ENCODE results near the gene TSPAN17. TPM values are rescaled to one million over a fixed set of nuclear protein-coding genes. Genes with fewer than 3 reads are reported as not detected.

Gene TSPAN17
- total RNA-seq, 1 donor from 2014 or later: 16.9 TPM

DNA sequence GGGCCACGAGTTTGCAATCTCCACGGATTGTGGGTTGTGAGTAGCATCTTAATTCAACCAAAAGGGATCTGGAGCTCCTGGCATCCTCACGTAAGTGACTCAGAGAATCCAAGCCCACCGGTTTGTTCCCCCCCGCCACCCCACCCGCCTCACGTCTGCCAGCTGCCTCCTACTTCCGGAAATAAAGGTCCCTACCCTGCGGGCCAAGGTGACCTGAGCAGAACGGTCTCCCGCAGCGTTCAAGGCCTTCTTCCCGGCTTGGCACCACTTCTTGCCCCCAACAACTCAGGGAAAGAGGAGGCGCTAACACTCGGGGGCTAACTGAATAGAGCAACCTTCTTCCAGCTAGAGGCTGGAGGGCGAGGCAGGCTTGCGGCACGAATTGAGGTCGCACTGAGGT, 28.5 kb upstream of the TSPAN17 start:
- Histone ChIP-seq H3K36me3 (no peaks in the 10 kb centered on the region), H3K27me3 (peaks cover 19% of the 10 kb centered on the region), H3K4me1 (peaks cover 18% of the 10 kb centered on the region), H3K9me3 (no peaks in the 10 kb centered on the region), H3K27ac (no peak overlapping the region), H3K4me3 (no peak overlapping the region)
- DNase-seq (ENCODE audit: extremely low spot score in 2 of 2): no peak
- intact Hi-C loops (cut with DNase I): no loop called here
- no peak for TF ChIP-seq POLR2A (IDR thresholded peaks at IDR 0.05)
- TF ChIP-seq POLR2AphosphoS5 (IDR thresholded peaks at IDR 0.05; ENCODE audit: insufficient read depth in 1 of 2, low read depth in 1 of 2): no peak
- TF ChIP-seq CTCF (IDR thresholded peaks at IDR 0.05): no peak

- Histone ChIP-seq H3K27ac (no peak overlapping the region), H3K36me3 (no peaks in the 10 kb centered on the region), H3K27me3 (peaks cover 19% of the 10 kb centered on the region), H3K4me1 (peaks cover 18% of the 10 kb centered on the region), H3K4me3 (no peak overlapping the region), H3K9me3 (no peaks in the 10 kb centered on the region)
- no peak for DNase-seq (ENCODE audit: extremely low spot score in 2 of 2)
- TF ChIP-seq POLR2A (IDR thresholded peaks at IDR 0.05) (no peak), POLR2AphosphoS5 (IDR thresholded peaks at IDR 0.05; ENCODE audit: insufficient read depth in 1 of 2, low read depth in 1 of 2) (no peak), CTCF (IDR thresholded peaks at IDR 0.05) (no peak)
- intact Hi-C loops (cut with DNase I): no loop called here
These were observed 28.1 kb upstream of the TSPAN17 start for GRCh38 chr5:176619203-176619568.

DNA sequence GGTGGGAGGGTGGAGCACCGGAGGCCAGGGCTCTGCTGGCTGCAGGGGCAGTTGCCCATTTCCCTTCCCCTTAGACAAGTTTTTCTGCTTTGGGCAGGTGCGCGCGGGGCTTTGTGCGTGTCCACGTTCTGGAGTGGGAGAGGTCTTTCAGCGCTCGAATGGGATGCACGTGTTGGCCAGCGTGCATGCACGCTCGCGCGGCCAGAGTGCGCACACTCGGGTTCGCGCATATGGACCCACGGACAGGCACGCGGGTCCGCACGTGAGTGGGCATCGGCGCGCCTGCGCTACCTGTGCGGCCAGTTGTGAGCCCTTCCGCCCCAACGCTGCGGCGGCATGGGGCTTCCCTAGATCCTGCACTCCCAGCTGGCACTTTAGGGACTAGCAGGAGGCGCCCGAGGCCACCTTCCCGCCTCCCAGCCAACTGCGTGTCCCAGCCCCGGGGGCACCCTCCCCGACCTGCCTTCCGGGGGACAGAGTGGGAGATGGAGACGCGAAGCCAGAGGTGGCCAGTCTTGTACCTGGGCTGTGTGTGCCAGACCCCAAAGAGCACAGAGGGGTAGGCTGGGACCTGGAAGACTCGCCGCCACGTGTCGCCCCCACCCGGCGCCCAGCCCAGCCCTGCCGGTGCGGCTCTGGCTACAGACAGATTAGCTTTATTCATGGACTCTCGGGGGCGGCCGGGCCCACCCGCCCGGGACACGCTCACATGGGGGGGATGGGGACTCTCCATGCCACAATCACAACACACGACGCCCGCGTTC, 27.5 kb upstream of the TSPAN17 start:
- no peak for DNase-seq (ENCODE audit: extremely low spot score in 2 of 2)
- intact Hi-C loops (cut with DNase I): no loop called here
- TF ChIP-seq POLR2A (IDR thresholded peaks at IDR 0.05): no peak
- TF ChIP-seq CTCF (IDR thresholded peaks at IDR 0.05): no peak
- no peak for TF ChIP-seq POLR2AphosphoS5 (IDR thresholded peaks at IDR 0.05; ENCODE audit: insufficient read depth in 1 of 2, low read depth in 1 of 2)
- H3K4me1 ChIP-seq: peaks cover 18% of the 10 kb centered on the region
- peaks cover 19% of the 10 kb centered on the region for H3K27me3 ChIP-seq
- no peak overlapping the region for H3K27ac ChIP-seq
- no peak overlapping the region for H3K4me3 ChIP-seq
- H3K9me3 ChIP-seq: no peaks in the 10 kb centered on the region
- H3K36me3 ChIP-seq: no peaks in the 10 kb centered on the region

DNA sequence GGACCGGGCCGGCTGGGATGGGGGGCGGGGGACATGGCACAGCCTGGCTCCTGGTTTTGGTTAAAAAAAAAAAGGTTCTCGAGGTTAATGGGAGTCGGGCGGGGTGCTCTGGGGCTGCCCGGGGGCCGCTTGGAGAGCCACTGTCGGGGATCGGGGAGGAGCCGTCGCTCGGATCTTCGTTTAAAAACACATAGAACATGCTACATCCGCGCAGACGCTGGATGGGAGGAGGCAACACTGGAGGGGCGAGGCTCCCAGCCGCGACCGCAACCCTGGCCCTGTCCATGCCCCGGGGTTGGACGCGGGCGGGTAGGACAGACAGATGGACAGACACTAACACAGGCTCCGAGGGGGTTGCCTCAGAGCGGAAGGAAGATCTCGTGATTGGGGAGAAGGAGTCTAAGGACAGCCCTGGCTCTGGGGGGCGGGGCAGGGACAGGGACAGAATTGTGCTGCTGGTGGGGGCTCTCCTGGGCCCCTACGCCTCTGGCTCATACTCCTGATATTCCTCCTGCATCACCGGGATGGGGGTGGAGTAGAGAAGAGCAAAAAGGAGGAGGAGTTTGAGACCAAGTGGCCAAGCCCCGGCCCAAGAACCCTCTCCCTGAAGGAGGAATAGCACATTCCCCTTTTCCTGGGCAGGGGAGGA, 26.8 kb upstream of the TSPAN17 start:
- Histone ChIP-seq H3K27ac (no peak overlapping the region), H3K4me3 (no peak overlapping the region), H3K4me1 (peaks cover 18% of the 10 kb centered on the region), H3K36me3 (no peaks in the 10 kb centered on the region), H3K27me3 (peaks cover 19% of the 10 kb centered on the region), H3K9me3 (no peaks in the 10 kb centered on the region)
- TF ChIP-seq CTCF (IDR thresholded peaks at IDR 0.05) (no peak), POLR2AphosphoS5 (IDR thresholded peaks at IDR 0.05; ENCODE audit: insufficient read depth in 1 of 2, low read depth in 1 of 2) (no peak), POLR2A (IDR thresholded peaks at IDR 0.05) (no peak)
- intact Hi-C loops (cut with DNase I): no loop called here
- DNase-seq (ENCODE audit: extremely low spot score in 2 of 2): no peak

DNA sequence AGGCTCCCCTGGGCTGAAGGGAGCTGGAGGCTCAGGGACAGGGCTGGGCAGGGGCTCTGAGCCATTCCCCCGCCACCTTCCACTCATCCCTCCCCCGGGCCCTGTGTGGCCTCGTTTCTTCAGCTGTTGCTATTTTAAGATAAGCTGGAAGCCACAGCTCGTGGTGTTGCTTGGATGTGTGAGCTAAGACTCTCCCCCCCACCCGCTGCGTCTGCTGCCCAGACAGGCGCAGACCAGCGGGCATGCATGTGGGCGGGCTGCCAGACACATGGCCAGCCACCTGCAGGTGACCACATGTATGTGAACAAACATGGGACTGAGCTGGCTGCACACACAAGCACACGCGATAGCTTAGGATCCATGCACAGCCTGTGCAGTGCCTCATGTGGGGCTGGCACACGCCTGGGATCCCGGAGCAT, 25.6 kb upstream of the TSPAN17 start:
- Histone ChIP-seq H3K27me3 (peaks cover 19% of the 10 kb centered on the region), H3K27ac (no peak overlapping the region), H3K4me3 (no peak overlapping the region), H3K36me3 (no peaks in the 10 kb centered on the region), H3K9me3 (no peaks in the 10 kb centered on the region), H3K4me1 (peaks cover 18% of the 10 kb centered on the region)
- TF ChIP-seq POLR2AphosphoS5 (IDR thresholded peaks at IDR 0.05; ENCODE audit: insufficient read depth in 1 of 2, low read depth in 1 of 2): no peak
- no peak for TF ChIP-seq CTCF (IDR thresholded peaks at IDR 0.05)
- no peak for TF ChIP-seq POLR2A (IDR thresholded peaks at IDR 0.05)
- intact Hi-C loops (cut with DNase I): no loop called here
- no peak for DNase-seq (ENCODE audit: extremely low spot score in 2 of 2)

Measured in vagina (tissue), 2 donors.